RWPE2 (cell line): Measurements from ENCODE around the gene PNRC2.
A peak's percentile ranks its signal among the peaks of the same experiment; 100 is the strongest.

Source experiments
- ATAC-seq: fragments of 200-7000 bp; cut with Tn5 transposase; 3 replicates; pipeline ENCODE4 v1.9.1; 2021; ENCODE audit warnings: low read depth
- DNase-seq: peaks from one replicate; pipeline ENCODE4 v3.0.0-alpha.2; 2020; ENCODE audit warnings: low spot score
- H3K27ac ChIP-seq: fragments of 450-650 bp; 2 replicates; pipeline ENCODE4 v1.5.1; 2017; ENCODE audit warnings: mild to moderate bottlenecking; ENCODE audit not compliant: poor library complexity, severe bottlenecking
- H3K27me3 ChIP-seq: fragments of 250-450 bp; sonication (Bioruptor Pico); 2 replicates; pipeline ENCODE4 v1.5.1; 2021; ENCODE audit warnings: mild to moderate bottlenecking, moderate library complexity; ENCODE audit not compliant: insufficient read depth, poor library complexity, severe bottlenecking
- H3K36me3 ChIP-seq: fragments of 250-450 bp; sonication (Bioruptor Pico); 2 replicates; pipeline ENCODE4 v1.5.1; 2020; ENCODE audit warnings: low read depth, mild to moderate bottlenecking, moderate library complexity
- H3K4me1 ChIP-seq: fragments of 250-450 bp; sonication (Bioruptor Pico); 2 replicates; pipeline ENCODE4 v1.5.1; 2021; ENCODE audit warnings: mild to moderate bottlenecking, moderate library complexity; ENCODE audit not compliant: insufficient read depth, poor library complexity, severe bottlenecking
- H3K4me3 ChIP-seq: fragments of 250-450 bp; sonication (Bioruptor Pico); 2 replicates; pipeline ENCODE4 v1.5.1; 2021; ENCODE audit warnings: mild to moderate bottlenecking, moderate library complexity; ENCODE audit not compliant: severe bottlenecking
- H3K9me3 ChIP-seq: fragments of 250-450 bp; sonication (Bioruptor Pico); 2 replicates; pipeline ENCODE4 v1.5.1; 2021; ENCODE audit warnings: mild to moderate bottlenecking, moderate library complexity; ENCODE audit not compliant: severe bottlenecking
- CTCF ChIP-seq: fragments of 450-650 bp; IDR thresholded peaks from one replicate; pipeline ENCODE4 v1.5.1; 2017; ENCODE audit warnings: mild to moderate bottlenecking, moderate library complexity; ENCODE audit not compliant: poor library complexity, severe bottlenecking

PNRC2 gene

GRCh38 chr1:23999156-23999671 lies 39.6 kb downstream of the PNRC2 start:
- no peak for ATAC-seq
- no peaks in the 10 kb centered on the region for H3K27me3 ChIP-seq
- no peak for DNase-seq
- no peak for TF ChIP-seq CTCF
- peaks cover 13% of the 10 kb centered on the region for H3K4me1 ChIP-seq
- no peak overlapping the region for H3K4me3 ChIP-seq
- H3K9me3 ChIP-seq: no peaks in the 10 kb centered on the region
- H3K27ac ChIP-seq: no peak overlapping the region
- H3K36me3 ChIP-seq: no peaks in the 10 kb centered on the region

GRCh38 chr1:24002695-24003094 lies 43.1 kb downstream of the PNRC2 start:
- Histone ChIP-seq H3K4me3 (no peak overlapping the region), H3K27me3 (no peaks in the 10 kb centered on the region), H3K27ac (peak overlapping the region; percentile 45), H3K36me3 (no peaks in the 10 kb centered on the region), H3K9me3 (peaks cover 3% of the 10 kb centered on the region), H3K4me1 (peaks cover 13% of the 10 kb centered on the region)
- DNase-seq (no peak), ATAC-seq (no peak)
- no peak for TF ChIP-seq CTCF

- no peak for DNase-seq
- ATAC-seq: peak; percentile 98
- no peaks in the 10 kb centered on the region for H3K36me3 ChIP-seq
- peaks cover 3% of the 10 kb centered on the region for H3K9me3 ChIP-seq
- H3K27ac ChIP-seq: peak overlapping the region; percentile 45
- H3K27me3 ChIP-seq: no peaks in the 10 kb centered on the region
- peaks cover 15% of the 10 kb centered on the region for H3K4me1 ChIP-seq
- TF ChIP-seq CTCF: no peak
- H3K4me3 ChIP-seq: no peak overlapping the region
These were observed 43.8 kb downstream of the PNRC2 start for GRCh38 chr1:24003331-24003972.

GRCh38 chr1:24004132-24004531 lies 44.5 kb downstream of the PNRC2 start:
- ATAC-seq: no peak
- no peak for DNase-seq
- no peak overlapping the region for H3K4me3 ChIP-seq
- H3K4me1 ChIP-seq: peaks cover 22% of the 10 kb centered on the region
- H3K9me3 ChIP-seq: peaks cover 3% of the 10 kb centered on the region
- no peak for TF ChIP-seq CTCF
- H3K27me3 ChIP-seq: no peaks in the 10 kb centered on the region
- no peaks in the 10 kb centered on the region for H3K36me3 ChIP-seq
- peak overlapping the region; percentile 45 for H3K27ac ChIP-seq

GRCh38 chr1:24005163-24005562 lies 45.5 kb downstream of the PNRC2 start:
- H3K36me3 ChIP-seq: no peaks in the 10 kb centered on the region
- H3K27me3 ChIP-seq: no peaks in the 10 kb centered on the region
- H3K27ac ChIP-seq: no peak overlapping the region
- DNase-seq (no peak), ATAC-seq (no peak)
- no peak for TF ChIP-seq CTCF
- peaks cover 31% of the 10 kb centered on the region for H3K4me1 ChIP-seq
- no peak overlapping the region for H3K4me3 ChIP-seq
- H3K9me3 ChIP-seq: peaks cover 3% of the 10 kb centered on the region
